ENCODE measurements around the gene SMTN. TPM values are rescaled to one million over a fixed set of nuclear protein-coding genes. Genes with fewer than 3 reads are reported as not detected.
A peak's percentile ranks its signal among the peaks of the same experiment; 100 is the strongest.

The SMTN gene
- total and polyA plus RNA-seq, 3 experiments from 2014 or later, result 0.98 to 14.7 (median 13.2) TPM

- no peak for DNase-seq
- peaks cover 34% of the 10 kb centered on the region for H3K4me1 ChIP-seq (ENCODE audit: insufficient read depth, low read length)
- POLR2A ChIA-PET, result no interaction called here
- no peak overlapping the region for H3K4me3 ChIP-seq (ENCODE audit: low read length)
- H3K9me3 ChIP-seq (ENCODE audit: low read length), result no peaks in the 10 kb centered on the region
- Mint-ChIP-seq H3K27ac (no peak overlapping the region), H3K9me3 (peaks cover 0 to 2% (median 0%) of the 10 kb centered on the region in 5 donors), H3K4me1 (peaks cover 25 to 36% (median 28%) of the 10 kb centered on the region in 3 donors), H3K27me3 (no peaks in the 10 kb centered on the region), H3K4me3 (peak overlapping the region in 1 of 7 donors; percentile 62), H3K36me3 (no peaks in the 10 kb centered on the region)
- H3K27ac ChIP-seq (ENCODE audit: low read depth, low read length), result no peak overlapping the region
- CTCF ChIA-PET, result interaction anchor here (1.3 kb wide), 1 partner anchor 444 kb away, joined by 3 read pairs; no protein-coding TSS in a partner anchor
- H3K27me3 ChIP-seq (ENCODE audit: insufficient read depth, low read length, poor library complexity, severe bottlenecking), result no peaks in the 10 kb centered on the region
- H3K36me3 ChIP-seq (ENCODE audit: insufficient read depth, low read length), result no peaks in the 10 kb centered on the region
Observed at GRCh38 chr22:31079095-31079642, 1.9 kb upstream of the SMTN start.

DNA sequence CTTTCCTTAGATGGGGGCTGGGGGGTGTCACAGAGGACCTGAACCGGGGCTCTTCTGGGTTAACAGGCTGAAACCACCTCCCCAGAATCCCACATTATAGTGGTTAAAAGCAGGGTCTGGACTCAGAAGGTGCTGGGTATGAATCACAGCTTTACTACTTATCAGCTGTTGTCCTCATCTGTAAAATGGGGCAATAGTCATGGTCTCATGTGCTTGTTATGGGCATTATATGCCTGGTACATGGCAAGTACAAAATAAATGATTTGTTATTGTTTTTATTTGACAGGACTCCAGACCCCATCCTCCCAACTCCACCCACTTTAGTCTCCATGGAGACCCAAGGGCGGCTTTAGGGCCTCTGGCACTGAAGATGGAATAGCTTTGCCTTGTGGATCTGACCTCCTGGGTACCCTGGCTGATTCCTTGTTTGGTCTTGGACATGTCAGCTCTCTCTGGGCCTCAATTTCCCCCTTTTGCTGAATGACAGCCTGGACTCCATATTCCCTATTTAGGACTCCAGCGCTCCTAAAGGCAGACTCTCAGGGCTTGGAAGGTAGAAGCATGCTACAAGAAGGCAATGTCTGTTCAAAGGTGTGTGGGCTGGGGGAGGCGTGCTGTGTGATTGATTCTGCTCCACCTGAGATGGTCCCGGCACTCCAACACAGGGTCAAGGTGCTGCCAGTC lies 812 bp upstream of the SMTN start:
- H3K27me3 ChIP-seq (ENCODE audit: insufficient read depth, low read length, poor library complexity, severe bottlenecking), result no peaks in the 10 kb centered on the region
- ChIA-PET CTCF (interaction anchor here (1.0 to 1.3 kb wide), 3 partner anchors 150 to 446 kb away, joined by 3 read pairs; no protein-coding TSS in a partner anchor), POLR2A (interaction anchor here (0.8 to 1.0 kb wide), 2 partner anchors 27 to 446 kb away, joined by 3 read pairs; partner anchors contain the start of gene SELENOM)
- no peak for DNase-seq
- no peaks in the 10 kb centered on the region for H3K36me3 Mint-ChIP-seq
- no peak overlapping the region for H3K27ac ChIP-seq (ENCODE audit: low read depth, low read length)
- peak overlapping the region in 5 of 8 donors; percentile 46 to 96 (median 80) for H3K27ac Mint-ChIP-seq
- H3K4me1 ChIP-seq (ENCODE audit: insufficient read depth, low read length), result peaks cover 38% of the 10 kb centered on the region
- H3K4me1 Mint-ChIP-seq, result peaks cover 29 to 41% (median 31%) of the 10 kb centered on the region in 3 donors
- no peaks in the 10 kb centered on the region for H3K27me3 Mint-ChIP-seq
- H3K4me3 ChIP-seq (ENCODE audit: low read length), result peak overlapping the region; percentile 60
- H3K36me3 ChIP-seq (ENCODE audit: insufficient read depth, low read length), result no peaks in the 10 kb centered on the region
- peaks cover 0 to 2% (median 0%) of the 10 kb centered on the region in 5 donors for H3K9me3 Mint-ChIP-seq
- H3K4me3 Mint-ChIP-seq, result peak overlapping the region; percentile 82 to 93 (median 88)
- no peaks in the 10 kb centered on the region for H3K9me3 ChIP-seq (ENCODE audit: low read length)

DNA sequence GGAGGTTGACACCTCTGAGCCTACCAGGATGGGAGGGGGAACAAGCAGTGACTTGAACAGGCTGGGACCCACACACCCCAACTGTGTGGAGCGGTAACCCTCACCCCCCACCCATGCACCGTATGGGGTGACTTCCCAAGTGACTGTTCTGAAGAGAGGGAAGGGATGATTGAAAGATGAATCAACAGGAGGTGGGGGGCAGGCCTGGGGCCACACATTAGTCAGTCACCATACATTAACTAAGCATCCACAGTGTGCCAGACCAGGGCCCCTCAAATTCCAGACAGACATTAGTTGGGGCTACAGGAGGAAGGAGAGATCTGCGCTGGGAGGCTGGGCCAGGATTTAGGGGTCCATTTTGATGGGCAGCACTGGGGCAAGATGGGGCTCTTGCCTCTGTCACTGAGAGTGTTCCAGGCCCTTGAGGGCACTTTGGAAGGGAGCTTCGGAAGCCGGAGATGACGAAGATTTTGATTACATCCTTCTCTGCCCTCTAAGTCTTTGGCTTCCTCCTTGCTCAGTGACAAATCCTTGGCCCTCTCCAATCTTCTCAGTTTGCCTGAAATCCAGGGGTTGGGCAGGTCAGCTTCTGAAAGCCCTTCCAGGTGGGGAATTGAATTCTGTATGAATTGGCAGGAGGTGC lies 966 bp downstream of the SMTN start:
- ChIA-PET CTCF (interaction anchor here (0.8 to 1.7 kb wide), 2 partner anchors 26 to 447 kb away, joined by 3 to 5 read pairs; partner anchors contain the start of gene SELENOM), POLR2A (no interaction called here)
- Mint-ChIP-seq H3K4me3 (peak overlapping the region; percentile 82 to 93 (median 88)), H3K27me3 (no peaks in the 10 kb centered on the region), H3K9me3 (peaks cover 0 to 2% (median 0%) of the 10 kb centered on the region in 5 donors), H3K4me1 (peaks cover 29 to 42% (median 31%) of the 10 kb centered on the region in 3 donors), H3K27ac (peak overlapping the region in 1 of 8 donors; percentile 81), H3K36me3 (no peaks in the 10 kb centered on the region)
- Histone ChIP-seq H3K36me3 (ENCODE audit: insufficient read depth, low read length) (no peaks in the 10 kb centered on the region), H3K4me3 (ENCODE audit: low read length) (peak overlapping the region; percentile 60), H3K27me3 (ENCODE audit: insufficient read depth, low read length, poor library complexity, severe bottlenecking) (no peaks in the 10 kb centered on the region), H3K9me3 (ENCODE audit: low read length) (no peaks in the 10 kb centered on the region), H3K27ac (ENCODE audit: low read depth, low read length) (no peak overlapping the region), H3K4me1 (ENCODE audit: insufficient read depth, low read length) (peaks cover 38% of the 10 kb centered on the region)
- DNase-seq, result no peak

DNA sequence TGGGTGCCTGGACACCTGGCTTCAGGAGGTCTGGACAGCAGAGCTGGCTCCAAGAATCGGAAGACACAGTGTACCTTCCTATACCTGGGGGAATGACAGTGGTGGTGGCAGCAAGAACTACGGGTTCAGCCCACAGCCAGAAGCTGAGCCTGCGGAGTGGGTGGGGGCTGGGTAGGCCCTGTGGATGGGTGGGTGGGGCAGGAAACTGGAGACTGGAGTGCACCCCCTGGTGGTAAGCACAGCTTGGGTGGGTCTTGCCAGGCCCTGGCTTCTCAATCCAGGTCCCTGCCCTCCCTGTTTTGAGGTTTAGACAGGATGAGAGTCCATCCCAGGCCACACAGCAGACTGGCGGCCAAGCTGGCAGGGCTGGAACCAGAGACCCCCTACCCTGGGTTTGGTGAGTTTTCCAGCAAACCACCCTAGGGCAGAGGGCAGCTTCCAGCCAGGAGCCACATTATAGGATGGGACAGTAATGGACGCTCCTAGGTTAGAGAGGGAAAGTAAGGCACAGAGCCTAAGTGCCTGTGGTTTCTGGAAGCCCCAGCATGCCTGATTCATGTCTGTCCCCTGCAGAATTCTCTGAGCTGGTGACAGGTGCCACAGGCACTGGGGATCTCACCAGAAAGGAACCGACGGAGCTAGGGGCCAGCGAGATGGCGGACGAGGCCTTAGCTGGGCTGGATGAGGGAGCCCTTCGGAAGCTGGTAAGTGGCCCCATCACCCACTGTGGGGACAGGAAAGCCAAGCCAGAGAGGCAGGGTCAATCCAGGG lies 1.7 kb downstream of the SMTN start:
- Mint-ChIP-seq H3K27ac (peak overlapping the region in 2 of 8 donors; percentile 81 to 84), H3K4me1 (peaks cover 29 to 42% (median 31%) of the 10 kb centered on the region in 3 donors), H3K27me3 (no peaks in the 10 kb centered on the region), H3K9me3 (peaks cover 0 to 2% (median 0%) of the 10 kb centered on the region in 5 donors), H3K4me3 (peak overlapping the region; percentile 47 to 93 (median 89)), H3K36me3 (no peaks in the 10 kb centered on the region)
- Histone ChIP-seq H3K36me3 (ENCODE audit: insufficient read depth, low read length) (no peaks in the 10 kb centered on the region), H3K4me3 (ENCODE audit: low read length) (no peak overlapping the region), H3K27me3 (ENCODE audit: insufficient read depth, low read length, poor library complexity, severe bottlenecking) (no peaks in the 10 kb centered on the region), H3K9me3 (ENCODE audit: low read length) (no peaks in the 10 kb centered on the region), H3K4me1 (ENCODE audit: insufficient read depth, low read length) (peaks cover 38% of the 10 kb centered on the region), H3K27ac (ENCODE audit: low read depth, low read length) (no peak overlapping the region)
- CTCF ChIA-PET, result interaction anchor here (1.1 to 1.7 kb wide), 3 partner anchors 24 to 448 kb away, joined by 3 to 5 read pairs (median 3); partner anchors contain the start of genes DUSP18 and SELENOM
- POLR2A ChIA-PET, result no interaction called here
- DNase-seq, result peak in 3 of 5 donors; percentile 25 to 58 (median 52)

DNA sequence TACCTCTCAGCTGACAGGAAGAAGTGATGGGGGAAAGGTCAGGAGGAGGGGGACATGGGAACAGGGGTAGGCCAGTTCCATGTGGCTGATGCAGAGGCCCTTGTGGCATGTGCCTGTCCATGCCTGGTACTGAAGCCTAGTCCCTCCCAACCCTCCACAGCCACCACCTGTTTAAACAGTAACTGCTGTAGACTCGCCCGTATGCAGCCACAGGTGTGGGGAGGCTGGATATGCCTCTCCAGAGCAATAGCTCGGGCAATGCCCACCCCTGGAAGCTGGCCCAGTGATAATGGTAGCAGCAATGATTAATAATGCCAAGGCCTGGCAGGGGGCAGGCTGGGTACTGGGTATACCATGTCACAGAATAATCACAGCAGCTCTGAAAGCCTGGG lies 2.3 kb downstream of the SMTN start:
- Mint-ChIP-seq H3K4me1 (peaks cover 29 to 42% (median 31%) of the 10 kb centered on the region in 3 donors), H3K4me3 (peak overlapping the region in 6 of 7 donors; percentile 83 to 92 (median 87)), H3K27ac (peak overlapping the region in 1 of 8 donors; percentile 23), H3K36me3 (no peaks in the 10 kb centered on the region), H3K27me3 (no peaks in the 10 kb centered on the region), H3K9me3 (peaks cover 0 to 2% (median 0%) of the 10 kb centered on the region in 5 donors)
- CTCF ChIA-PET, result interaction anchor here (1.1 to 2.2 kb wide), 4 partner anchors 23 to 449 kb away, joined by 3 to 10 read pairs (median 4); partner anchors contain the start of genes DUSP18 and SELENOM
- Histone ChIP-seq H3K9me3 (ENCODE audit: low read length) (no peaks in the 10 kb centered on the region), H3K27ac (ENCODE audit: low read depth, low read length) (no peak overlapping the region), H3K27me3 (ENCODE audit: insufficient read depth, low read length, poor library complexity, severe bottlenecking) (no peaks in the 10 kb centered on the region), H3K36me3 (ENCODE audit: insufficient read depth, low read length) (no peaks in the 10 kb centered on the region), H3K4me1 (ENCODE audit: insufficient read depth, low read length) (peaks cover 38% of the 10 kb centered on the region), H3K4me3 (ENCODE audit: low read length) (no peak overlapping the region)
- POLR2A ChIA-PET, result interaction anchor here (1.9 kb wide), 1 partner anchor 24 kb away, joined by 7 read pairs; the partner anchor contains the start of gene SELENOM
- DNase-seq, result no peak

DNA sequence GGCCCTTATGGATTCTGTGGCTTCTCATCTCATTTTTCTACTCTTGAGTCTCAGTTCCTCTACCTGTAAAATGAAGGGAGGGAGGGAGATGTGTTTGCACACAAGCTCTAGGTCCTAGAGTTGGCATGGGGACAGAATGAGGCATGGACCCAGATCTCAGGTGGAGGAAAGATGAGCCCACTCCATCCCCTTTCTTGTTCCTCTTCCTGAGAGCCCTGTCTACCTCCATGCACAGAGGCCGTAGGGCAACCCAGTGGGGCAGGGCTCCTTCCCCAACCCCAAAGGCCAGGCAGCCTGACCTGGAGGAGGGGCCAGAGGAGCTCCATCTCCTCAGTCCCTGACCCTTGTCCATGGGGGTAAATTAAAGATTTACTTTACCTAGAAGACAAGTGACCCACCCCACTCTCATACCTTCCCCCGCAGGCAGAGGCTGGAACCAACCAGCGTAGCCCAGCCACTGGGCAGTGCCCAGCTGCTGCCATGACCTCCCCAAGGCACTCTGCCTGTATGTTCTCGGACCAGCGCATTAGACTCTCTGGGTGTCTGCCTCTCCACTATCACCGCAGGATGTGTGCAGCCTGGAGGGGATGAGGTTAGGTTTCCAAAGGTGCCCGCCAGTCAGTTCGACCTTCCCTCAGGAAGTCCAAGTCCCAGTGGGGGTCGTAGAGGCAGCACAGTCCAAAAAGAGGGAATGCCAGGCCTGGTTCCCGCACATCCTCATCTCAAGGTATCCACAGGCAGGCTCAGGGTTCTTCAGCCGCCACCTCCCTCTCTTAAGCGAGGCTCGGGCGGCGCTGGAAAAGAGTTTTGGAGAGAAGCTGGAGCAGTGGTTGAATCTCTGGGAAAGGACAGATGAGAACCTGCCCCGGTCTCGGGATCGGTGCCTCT lies 3.0 kb downstream of the SMTN start:
- Mint-ChIP-seq H3K9me3 (peaks cover 0 to 2% (median 0%) of the 10 kb centered on the region in 5 donors), H3K4me1 (peaks cover 29 to 42% (median 31%) of the 10 kb centered on the region in 3 donors), H3K27me3 (no peaks in the 10 kb centered on the region), H3K4me3 (peak overlapping the region; percentile 83 to 92 (median 86)), H3K36me3 (no peaks in the 10 kb centered on the region), H3K27ac (peak overlapping the region; percentile 8 to 84 (median 74))
- peaks cover 38% of the 10 kb centered on the region for H3K4me1 ChIP-seq (ENCODE audit: insufficient read depth, low read length)
- H3K36me3 ChIP-seq (ENCODE audit: insufficient read depth, low read length), result no peaks in the 10 kb centered on the region
- peak overlapping the region; percentile 68 for H3K27ac ChIP-seq (ENCODE audit: low read depth, low read length)
- no peaks in the 10 kb centered on the region for H3K9me3 ChIP-seq (ENCODE audit: low read length)
- no peaks in the 10 kb centered on the region for H3K27me3 ChIP-seq (ENCODE audit: insufficient read depth, low read length, poor library complexity, severe bottlenecking)
- peak overlapping the region; percentile 69 for H3K4me3 ChIP-seq (ENCODE audit: low read length)
- ChIA-PET CTCF (interaction anchor here (0.6 to 2.3 kb wide), 31 partner anchors 9 to 451 kb away, joined by 3 to 14 read pairs (median 4); partner anchors contain the start of genes DUSP18, LIMK2, MORC2 and SELENOM), POLR2A (interaction anchor here (1.0 to 1.9 kb wide), 5 partner anchors 23 to 449 kb away, joined by 3 to 11 read pairs (median 4); partner anchors contain the start of genes MORC2, PIK3IP1, SELENOM and SLC35E4)
- no peak for DNase-seq

Data from CD8-positive, alpha-beta memory T cell (primary cell).